SIG-M5 treated with dmso at 0.1 percent for 504 hours (cell line): ENCODE data around the gene ZNF618.
"Not testable (repeated sequence)": the region's sequence is repeated elsewhere in the genome, so short reads cannot be mapped to it uniquely, and the experiment has no call there.

Source experiments
- DNase-seq: peaks from one replicate; lab custom pipeline; 2025; ENCODE audit not compliant: unreplicated experiment; lab: John Stamatoyannopoulos, UW

The ZNF618 gene

DNA sequence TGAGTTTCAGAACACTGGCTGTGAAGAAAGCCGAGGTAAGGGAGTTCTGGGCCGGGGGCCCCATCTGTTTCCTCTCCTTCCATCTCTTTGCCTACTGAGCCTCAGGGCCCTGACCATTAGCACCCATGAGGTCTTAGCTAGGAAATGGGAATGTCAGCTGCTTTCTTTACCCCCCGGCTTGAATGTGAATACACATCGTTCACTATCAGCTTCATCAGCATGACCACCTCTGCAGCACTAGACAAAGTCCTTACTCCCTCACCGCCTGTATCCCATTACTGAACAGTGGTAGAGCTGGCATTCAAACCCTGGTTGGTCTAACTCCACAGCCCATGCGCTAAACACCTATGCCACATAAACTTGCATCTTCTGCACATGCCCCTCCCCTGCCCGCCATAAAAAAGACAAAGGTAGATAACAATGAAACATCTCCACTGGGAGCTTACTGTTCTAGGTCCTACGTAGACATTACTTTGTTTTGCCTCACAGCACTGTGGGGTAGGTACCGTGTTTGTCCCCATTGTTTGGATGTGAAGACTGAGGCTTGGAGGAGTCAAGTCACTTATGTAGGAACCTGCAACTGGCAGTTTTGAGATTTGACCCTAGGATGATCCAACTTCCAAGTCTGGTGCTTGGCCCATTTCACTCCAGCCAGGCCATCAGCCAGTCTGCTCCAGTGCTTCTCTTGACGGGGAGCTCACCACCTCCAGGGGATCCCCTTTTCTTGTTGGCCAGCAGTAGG lies 108.7 kb downstream of the ZNF618 start:
- DNase-seq, result no peak

DNA sequence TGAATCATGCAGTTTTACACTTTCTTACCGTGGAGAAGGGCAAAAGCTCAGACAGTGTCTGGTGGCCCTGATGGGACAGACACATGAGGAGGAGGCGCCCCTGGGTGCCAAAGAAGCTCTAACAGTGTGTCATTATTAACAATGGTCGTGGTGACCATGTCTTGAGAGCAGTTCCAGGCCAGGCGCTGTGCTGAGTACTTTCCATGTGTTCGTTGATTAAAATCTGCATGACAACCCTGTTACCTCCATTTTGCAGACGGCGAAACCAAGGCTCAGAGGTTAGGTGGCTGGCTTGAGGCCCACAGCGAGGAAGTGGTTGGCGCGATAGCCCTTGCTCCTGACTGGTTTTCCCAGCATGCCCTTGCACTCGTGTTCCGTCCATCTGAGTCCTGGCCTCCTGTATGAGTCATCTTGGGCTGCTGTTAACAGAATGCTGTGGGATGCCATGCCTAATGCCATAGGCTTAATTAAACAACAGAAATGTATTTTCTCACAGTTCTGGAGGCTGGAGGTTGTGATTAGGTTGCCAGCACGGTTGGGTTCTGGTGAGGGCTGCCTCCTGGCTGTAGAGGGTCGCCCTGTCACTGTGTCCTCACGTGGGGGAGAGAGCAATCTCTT lies 110.0 kb downstream of the ZNF618 start:
- DNase-seq, result no peak

DNA sequence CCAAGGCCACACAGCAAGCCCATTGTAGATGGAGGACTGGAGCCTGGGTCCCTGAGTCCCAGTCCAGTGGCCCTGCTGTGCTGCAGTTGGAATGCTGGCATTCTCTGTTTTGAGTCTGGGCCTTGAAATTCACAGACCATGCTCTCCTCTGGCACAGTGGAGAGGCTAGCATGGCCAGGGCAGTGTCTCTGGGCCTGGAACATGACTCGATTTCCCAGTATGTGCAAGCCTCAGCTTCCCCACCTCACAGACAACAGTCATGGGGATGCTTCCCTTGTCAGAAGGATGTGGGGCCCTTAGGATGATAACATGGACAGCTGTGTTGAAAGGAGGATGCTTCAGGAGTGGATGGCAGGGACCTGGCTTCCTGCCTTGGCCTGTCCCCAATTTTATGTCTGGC lies 110.8 kb downstream of the ZNF618 start:
- no peak for DNase-seq

DNA sequence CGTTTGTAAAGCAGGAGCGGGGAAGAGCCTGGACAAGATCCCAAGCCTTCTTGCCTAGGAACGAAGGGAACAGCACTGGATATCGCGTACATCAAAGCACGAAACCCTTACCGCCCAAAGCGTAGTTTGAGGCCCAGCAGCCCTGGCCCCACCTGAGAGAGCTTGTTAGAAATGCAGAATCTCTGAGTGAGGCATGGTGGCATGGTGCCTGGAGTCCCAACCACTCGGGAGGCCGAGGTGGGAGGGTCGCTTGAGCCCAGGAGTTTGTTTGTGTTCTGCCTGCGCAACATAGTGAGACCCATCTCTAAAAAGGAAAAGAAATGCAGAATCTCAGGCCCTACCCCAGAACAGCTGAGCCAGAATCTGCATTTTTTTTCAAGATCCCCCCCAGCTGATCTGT lies 111.4 kb downstream of the ZNF618 start:
- no peak for DNase-seq

DNA sequence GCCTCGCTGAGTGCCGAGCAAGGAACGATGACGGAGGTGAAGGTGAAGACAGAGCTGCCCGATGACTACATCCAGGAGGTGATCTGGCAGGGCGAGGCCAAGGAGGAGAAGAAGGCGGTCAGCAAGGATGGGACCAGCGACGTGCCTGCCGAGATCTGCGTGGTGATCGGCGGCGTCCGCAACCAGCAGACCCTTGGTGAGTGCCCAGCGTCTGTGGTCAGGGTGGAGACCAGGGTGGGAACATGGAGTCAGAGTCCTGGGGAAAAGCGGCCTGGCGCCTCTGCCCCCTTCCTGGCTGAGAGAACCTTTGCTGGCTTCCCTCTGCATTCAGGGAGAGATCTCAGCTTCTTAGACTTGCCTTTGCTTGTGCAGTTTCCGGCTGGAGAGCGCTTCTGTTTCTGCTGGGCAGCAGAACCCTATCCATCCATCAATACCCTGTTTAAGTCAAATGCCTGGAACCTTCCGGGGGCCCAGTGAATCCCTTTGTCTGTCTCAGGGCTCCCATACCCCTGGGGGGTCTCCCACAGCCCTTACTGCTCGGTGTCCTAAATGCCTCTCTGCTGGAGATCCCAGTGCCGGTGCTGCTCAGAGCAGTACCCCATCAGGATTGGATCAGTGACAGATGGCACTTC lies 112.4 kb downstream of the ZNF618 start:
- no peak for DNase-seq

DNA sequence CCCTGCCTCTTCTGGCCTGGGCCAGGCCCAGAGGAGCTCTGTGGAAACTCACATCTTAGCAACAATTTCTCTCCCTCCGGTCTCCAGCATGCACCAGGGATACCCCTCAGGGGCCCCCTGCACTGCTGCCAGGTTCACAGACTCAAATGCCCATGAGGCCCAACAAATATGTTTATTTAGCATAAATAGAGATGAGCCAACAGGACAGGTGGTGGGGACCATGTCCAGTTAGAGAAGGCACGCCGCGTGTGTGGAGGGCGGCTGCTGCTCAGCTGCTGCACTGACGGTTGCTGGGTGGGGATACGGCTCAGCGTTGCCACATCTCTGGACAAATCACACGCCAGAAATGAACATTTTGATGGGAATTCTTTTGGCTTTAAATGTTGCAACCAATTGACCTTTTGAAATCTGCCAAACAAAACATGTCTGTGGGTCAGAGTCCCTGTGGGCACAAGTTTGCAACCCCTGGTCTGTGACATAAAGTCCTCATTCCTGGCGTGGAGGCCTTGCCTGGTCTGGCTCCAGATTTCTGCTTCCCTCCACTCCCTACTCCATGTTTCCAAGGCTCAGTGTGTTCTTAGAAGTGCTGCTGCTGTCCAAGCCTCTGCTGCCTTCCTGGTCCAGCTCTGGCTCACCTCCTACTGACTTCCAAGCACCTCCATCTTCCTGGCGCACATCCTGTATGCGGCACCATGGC lies 113.1 kb downstream of the ZNF618 start:
- no peak for DNase-seq

DNA sequence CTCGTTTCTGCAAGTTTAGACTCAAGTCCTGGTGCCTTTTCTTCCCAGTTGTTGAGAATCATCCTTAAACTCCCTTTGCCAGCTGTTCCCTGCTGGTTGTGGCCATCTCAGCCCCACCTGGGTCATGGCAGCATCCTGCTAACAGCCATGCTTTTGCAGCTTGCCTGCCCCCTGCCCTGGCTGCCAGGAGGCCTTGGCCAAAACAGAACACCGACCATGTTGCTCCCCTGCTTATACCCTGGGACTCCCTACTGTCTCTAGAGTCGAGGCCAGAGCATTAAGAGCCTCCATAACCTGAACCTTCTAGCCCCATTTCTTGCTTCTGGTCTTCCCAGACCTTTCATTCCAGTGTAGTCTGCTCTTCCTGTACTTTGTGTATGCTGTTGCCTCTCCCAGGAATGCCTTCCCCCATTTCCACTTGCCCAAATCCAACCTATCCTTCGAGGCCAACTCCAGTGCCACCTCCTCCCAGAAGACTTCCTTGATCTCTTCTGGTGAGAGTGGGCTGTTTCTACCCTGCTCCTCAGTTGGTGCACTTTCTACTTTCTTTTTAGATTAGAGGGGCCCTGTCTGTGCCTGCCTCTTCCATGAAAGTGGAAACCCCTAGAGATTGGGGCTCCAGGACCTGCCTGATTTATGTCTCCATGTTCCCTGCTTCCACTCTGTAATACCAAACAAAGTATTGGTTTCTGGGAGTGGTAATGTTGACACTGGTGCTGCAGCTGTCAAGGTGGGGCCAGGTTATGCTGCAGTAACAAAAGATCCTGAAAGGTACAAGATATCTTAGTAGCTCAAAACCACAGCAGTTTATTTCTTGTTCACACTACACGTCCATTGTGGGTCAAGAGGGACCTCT lies 113.8 kb downstream of the ZNF618 start:
- DNase-seq, result no peak

DNA sequence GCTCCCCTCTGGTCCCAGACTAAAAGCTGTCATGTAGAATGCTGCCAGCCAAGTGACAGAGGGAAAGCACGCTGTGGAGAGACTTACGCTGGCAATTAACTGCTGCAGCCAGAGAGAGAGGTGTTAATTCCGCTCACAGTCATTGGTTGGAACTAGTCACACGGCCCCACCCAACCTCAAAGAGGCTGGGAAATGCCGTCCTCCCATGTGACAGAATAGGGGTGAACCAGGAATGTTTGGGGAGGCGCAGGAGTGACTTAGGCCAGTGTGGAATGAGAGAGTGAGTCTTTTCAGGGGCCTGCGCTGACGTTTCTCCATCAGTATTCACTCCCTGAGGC lies 114.4 kb downstream of the ZNF618 start:
- no peak for DNase-seq

DNA sequence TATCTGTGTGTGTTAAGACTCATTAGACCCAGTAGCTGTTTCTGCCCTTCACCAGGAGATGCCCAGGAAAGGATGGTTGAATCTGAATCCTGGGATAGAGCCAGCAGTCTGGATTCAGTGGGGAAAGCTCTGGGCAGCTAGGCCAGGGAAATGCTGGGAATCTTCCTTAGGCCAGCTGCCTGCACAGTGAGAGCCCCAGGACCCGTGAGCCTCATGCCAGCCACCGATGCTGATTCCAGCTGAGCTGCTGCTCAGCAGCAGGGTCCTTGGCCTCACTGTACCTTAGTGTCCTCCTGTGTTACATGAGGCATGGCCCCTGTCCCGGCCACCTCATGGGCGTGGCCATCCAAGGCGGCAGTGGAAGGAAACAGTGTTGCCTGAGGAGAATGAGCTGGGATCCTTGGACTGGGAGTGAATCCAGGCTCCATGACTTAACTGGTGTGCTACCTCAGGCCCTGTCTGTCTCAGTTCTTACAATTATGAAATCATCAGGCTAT lies 114.9 kb downstream of the ZNF618 start:
- no peak for DNase-seq

DNA sequence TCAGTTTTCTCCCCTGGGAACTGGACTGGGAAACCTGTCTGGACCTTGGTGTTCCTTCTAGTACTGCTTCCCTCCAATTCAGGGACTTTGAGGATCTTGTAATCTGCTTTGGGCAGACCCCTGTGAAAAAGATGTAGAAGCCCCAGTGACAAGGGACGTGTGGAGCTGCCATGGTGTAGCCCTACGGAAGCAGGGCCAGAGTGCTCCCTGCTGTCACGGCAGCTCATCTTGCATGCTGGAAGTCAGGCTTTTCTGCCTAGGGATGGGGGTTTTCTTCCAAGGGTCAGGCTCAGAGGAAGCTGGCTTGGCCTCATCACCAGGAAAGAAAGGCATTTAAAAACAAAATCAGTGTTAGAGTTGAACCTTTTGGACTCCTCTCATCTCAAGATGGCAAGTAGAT lies 115.6 kb downstream of the ZNF618 start:
- no peak for DNase-seq

DNA sequence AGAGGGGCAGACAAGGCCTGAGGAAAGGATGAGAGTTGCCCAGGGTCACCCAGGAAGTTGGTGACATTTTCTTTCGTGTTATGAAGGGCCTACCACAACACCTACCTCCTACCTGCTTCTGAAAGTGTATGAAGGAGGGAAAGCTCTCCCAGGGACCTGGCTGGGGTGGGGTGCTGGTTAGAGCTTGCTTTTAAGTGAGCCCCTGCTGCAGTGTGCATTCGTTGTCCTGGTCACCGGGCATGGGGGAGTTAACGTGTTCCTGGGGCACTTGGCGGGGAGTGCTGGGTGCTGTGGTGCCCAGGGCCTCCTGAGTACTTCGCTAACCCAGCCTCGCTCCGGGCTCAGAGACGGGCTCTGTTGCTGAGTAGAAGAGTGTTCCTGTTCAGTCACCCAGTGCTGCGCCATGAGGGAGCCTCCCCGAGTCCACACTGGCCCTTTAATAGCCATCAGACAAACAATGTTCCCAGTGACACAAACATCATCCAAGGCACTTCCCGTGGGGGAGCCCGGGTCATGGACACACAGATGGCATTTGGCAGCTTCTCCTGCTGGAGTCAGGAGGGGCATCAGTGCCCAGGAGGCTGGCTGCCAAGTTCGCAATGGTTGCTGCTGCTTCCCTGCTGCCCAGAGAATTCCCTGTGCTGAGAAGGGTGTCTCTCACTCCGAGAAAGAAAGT lies 116.3 kb downstream of the ZNF618 start:
- DNase-seq, result no peak

DNA sequence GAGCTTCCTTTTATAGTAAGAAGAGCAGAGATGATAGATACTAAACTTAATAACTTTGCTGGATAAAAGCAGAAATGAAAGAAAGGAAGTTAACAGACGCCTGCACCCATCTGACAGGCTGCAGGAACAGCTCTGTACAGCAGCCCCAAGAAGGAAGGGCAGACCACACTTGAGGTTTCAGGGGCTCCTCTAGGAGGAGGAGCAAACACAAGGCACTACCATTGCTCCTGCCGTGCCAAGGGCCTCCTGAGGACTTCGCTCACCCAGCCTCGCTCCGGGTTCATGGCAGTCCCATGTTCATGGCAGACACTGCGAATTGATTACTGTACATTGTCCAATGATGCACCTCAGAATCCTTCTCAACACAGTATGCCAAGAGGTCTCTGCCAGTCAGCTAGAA lies 116.9 kb downstream of the ZNF618 start:
- peak; percentile 87 for DNase-seq

DNA sequence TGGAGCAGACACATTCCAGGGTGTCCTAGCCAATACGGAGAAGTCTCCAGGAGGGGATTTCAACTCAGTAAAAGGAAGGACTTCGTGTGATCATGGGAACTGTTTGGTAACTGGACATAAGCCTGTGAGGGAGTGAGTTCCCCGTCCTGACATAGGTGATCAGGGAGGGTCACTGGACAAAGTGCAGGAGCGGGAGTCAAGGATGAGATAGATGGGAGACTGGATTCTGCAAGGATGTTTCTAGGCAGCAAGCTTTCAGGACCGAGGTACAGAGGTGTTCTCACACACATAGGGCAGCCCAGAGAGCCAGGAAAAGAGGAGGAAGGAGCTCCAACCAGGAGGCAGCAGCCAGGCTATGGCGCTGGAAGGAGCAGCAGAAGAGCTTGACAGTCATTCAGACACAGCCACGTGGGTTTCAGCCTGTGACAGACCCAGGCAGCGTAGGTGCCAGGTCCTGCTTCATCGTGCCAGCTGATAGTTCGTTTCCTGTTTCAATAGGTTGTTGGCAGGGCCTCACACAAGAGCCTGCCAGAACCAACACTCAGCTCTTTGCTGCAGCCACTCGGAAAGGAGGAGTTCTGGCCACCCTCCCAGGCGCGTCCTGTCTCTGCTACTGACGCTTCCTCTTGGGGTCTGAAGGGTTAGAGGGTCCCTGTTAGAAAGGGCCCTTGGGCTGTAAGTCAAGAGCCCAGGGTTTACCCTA lies 117.9 kb downstream of the ZNF618 start:
- no peak for DNase-seq

DNA sequence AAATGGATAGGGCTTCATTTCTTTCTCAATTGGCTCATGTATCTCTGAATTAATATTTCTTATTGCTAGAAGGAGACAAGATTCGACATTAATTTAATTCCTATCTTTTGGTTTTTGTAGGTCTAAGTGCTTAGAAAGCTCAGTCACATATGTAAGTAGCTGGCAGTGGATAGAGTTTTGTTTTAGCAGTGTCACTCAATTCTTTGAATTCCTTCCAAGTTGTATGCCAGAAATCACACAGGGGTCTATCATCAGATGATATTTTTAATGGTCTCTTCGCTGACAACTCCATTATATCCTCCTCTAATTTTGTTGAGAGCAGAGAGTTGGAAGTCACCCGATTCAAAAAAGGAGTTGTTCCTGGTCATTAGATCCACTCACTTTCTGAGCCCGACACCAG lies 119.3 kb downstream of the ZNF618 start:
- DNase-seq, result no peak

DNA sequence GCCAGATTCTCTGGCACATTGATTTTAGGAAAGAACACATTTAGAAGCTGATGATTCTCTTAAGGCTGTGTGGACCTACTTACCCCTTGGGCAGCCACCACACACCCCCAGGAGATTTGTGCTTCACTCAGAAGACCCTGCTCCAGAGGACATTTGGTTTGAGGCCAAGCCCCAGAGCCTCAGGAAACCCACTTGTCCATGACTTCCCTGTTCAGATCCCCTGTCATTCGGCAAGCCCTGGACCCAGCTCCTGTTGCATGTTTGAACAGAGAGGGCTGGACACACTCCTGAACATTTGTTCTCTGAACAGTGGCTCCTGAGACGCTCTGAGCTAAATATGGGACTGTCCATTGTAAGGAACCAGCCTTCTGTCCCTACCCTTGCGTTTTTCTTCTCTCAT lies 119.9 kb downstream of the ZNF618 start:
- no peak for DNase-seq

DNA sequence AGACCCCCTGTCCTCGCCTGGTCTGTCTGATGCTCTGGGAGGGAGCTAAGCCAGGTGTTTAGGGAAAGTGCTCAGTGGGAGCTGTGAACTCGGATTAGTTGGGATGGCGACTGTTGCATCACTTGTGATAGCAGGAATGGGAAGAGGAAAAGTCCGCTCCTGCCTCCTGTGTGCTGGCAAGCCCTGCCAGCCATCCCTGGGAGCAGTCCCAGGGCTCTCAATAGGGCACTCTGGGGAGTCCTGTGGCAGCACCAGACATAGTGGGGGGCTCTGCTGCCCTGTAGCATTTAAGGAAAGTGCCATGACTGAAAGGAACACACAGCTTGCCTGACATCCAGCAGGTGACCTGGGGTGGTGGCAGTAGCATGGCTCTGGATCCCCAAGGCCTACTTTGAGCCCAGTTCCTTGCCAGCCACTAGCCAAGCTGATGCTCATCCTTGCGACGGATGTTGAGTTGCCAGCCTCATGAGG lies 120.5 kb downstream of the ZNF618 start:
- DNase-seq, result no peak

DNA sequence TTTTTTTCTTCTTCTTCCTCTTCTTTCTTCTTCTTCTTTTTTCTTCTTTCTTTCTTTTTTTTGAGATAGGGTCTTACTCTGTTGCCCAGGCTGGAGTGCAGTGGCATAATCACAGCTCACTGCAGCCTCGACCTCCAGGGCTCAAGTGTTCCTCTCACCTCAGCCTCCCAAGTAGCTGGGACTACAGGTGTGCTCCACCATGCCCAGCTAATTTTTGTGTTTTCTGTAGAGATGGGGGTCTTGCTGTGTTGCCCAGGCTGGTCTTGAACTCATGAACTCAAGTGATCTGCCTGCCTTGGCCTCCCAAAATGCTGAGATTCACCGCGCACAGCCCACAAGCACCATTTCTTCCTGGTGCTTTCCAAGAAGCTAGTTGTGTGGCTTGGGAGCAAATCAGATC lies 121.0 kb downstream of the ZNF618 start:
- not testable (repeated sequence) for DNase-seq

DNA sequence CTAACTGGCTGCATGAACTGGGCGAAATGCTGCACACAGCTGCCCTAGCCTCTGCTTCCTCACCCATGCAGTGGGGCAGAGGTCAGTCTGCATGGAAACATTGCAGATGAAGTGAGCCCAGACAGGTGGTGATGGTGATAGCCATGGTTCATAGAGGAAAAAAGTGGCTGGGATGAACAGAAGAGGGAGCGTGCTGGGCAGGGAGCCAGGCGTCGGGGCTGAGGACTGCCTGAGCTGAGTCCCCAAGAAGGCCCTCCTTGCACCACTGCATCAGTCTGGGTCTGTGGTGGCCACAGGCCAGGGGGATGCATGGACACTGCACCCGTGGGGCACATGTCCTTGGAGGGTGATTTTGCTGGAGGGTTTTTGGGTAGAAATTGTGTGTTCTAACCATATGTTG lies 121.5 kb downstream of the ZNF618 start:
- DNase-seq, result no peak

DNA sequence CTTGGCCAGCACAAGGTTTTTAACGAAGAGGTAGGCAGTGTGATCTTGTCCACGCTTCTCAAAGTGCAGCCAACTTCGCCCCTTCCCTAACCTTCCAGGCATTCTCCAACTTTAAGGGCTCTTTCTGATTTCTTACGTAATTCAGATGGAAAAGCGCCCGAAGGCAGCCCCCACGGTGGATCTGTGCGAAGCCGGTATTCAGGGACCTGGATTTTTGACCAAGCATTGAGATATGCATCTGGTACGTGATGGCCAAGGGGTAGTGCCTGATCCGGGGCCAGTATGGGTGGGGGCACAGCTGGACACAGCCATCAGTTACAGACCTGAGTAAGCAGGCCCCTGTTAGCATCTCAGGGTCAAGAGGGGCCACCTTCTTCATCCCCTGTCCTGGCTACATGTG lies 122.0 kb downstream of the ZNF618 start:
- no peak for DNase-seq
